Esophagus muscularis mucosa (tissue), 4 donors: Measurements from ENCODE around the gene GAS2L2. TPM values are rescaled to one million over a fixed set of nuclear protein-coding genes. Genes with fewer than 3 reads are reported as not detected.
"Not testable (repeated sequence)": the region's sequence is repeated elsewhere in the genome, so short reads cannot be mapped to it uniquely, and the experiment has no call there.

Source experiments
- DNase-seq: peaks from one replicate; pipeline ENCODE4 v3.0.0-alpha.2; 2017; ENCODE audit errors: extremely low spot score
- H3K27ac ChIP-seq, 4 donors: fragments of 200-600 bp; sonication (generic); replicated peaks in 1 of 4; 1 replicate in 3 of 4; 2 replicates in 1 of 4; pipeline ENCODE4 v1.5.1; 2016 to 2019; ENCODE audit warnings: mild to moderate bottlenecking in 1 of 4
- H3K27me3 ChIP-seq, 4 donors: fragments of 200-600 bp; sonication (generic); one replicate each; pipeline versions ENCODE4 v1.5.1 to v1.6.0; 2016 to 2019
- H3K36me3 ChIP-seq, 4 donors: fragments of 200-600 bp; sonication (generic); one replicate each; pipeline ENCODE4 v1.5.1; 2016 to 2019
- H3K4me1 ChIP-seq, 4 donors: fragments of 200-600 bp; sonication (generic); one replicate each; pipeline ENCODE4 v1.5.1; 2016 to 2019
- H3K4me3 ChIP-seq, 4 donors: fragments of 200-600 bp; sonication (generic); 1 replicate in 2 of 4; 2 replicates in 2 of 4; pipeline ENCODE4 v1.5.1; 2016 to 2019; ENCODE audit warnings: mild to moderate bottlenecking in 4 of 4, moderate library complexity in 1 of 4
- H3K9me3 ChIP-seq, 4 donors: fragments of 200-600 bp; sonication (generic); 1 replicate in 3 of 4; 2 replicates in 1 of 4; pipeline ENCODE4 v1.5.1; 2016 to 2019
- EP300 ChIP-seq: sonication (generic); formaldehyde crosslinking; IDR thresholded peaks from one replicate; pipeline ENCODE4 v1.6.1; 2017; ENCODE audit warnings: antibody characterized with exemption
- POLR2A ChIP-seq: fragments of 450-650 bp; IDR thresholded peaks from one replicate; pipeline ENCODE4 v1.6.1; 2017; ENCODE audit warnings: antibody characterized with exemption, moderate library complexity, mild to moderate bottlenecking, low read depth
- POLR2AphosphoS5 ChIP-seq, 2 donors: sonication (generic); formaldehyde crosslinking; IDR thresholded peaks; one replicate each; pipeline ENCODE4 v1.6.1; 2017; ENCODE audit warnings: antibody characterized with exemption in 2 of 2
- WGBS: methylation state at CpG from one replicate; pipeline ENCODE4 v1.1.5; 2018; 5-methylcytosine and 5-hydroxymethylcytosine counted together
- intact Hi-C: fragments of 100-400 bp; cut with DNase I; formaldehyde crosslinking; loops from one replicate; pipeline ENCODE4 v1.15.1; 2023
- total RNA-seq, 4 donors: library from RNA; depleted of rRNA; stranded (reverse); fragments of >200 nt; gene quantifications; one replicate each; pipeline versions ENCODE4 v1.1.0 to v1.2.1, GENCODE V29; 2016
- TF ChIP-seq, protein P1 (sequence below), 3 experiments: fragments of 200-600 bp in 2 of 3; fragments of 450-650 bp in 1 of 3; sonication (generic) in 2 of 3; IDR thresholded peaks; one replicate each; pipeline ENCODE4 v1.5.1; 2017 to 2019; ENCODE audit warnings: antibody characterized with exemption in 3 of 3, mild to moderate bottlenecking in 2 of 3, moderate library complexity in 1 of 3

The GAS2L2 gene
- total RNA-seq, 4 donors from 2014 or later: 0.42 to 0.80 (median 0.48) TPM

DNA sequence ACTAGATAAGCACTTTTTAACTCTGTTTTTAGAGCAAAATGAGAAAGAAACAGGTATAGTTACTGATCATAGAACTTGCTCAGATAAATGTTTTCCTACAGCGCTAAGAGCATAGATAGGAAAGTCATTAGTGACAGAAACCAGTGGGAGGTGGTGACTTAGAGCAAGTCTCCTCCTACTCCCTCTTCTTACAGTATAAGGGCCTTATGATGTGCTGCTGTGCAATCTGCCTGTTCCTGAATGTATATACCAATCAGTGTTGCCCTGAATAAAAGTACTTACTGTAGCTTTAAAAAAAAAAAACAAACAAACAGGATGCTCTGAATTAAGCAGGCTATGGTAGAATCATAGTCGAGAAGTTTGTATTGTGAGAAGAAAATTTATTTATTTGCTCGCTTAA lies 44.9 kb downstream of the GAS2L2 start:
- DNase-seq: no peak
- no peaks in the 10 kb centered on the region for H3K27me3 ChIP-seq
- no peaks in the 10 kb centered on the region for H3K9me3 ChIP-seq
- TF ChIP-seq EP300 (no peak), POLR2AphosphoS5 (IDR thresholded peaks at IDR 0.05) (no peak), POLR2A (no peak)
- TF ChIP-seq, protein P1, sequence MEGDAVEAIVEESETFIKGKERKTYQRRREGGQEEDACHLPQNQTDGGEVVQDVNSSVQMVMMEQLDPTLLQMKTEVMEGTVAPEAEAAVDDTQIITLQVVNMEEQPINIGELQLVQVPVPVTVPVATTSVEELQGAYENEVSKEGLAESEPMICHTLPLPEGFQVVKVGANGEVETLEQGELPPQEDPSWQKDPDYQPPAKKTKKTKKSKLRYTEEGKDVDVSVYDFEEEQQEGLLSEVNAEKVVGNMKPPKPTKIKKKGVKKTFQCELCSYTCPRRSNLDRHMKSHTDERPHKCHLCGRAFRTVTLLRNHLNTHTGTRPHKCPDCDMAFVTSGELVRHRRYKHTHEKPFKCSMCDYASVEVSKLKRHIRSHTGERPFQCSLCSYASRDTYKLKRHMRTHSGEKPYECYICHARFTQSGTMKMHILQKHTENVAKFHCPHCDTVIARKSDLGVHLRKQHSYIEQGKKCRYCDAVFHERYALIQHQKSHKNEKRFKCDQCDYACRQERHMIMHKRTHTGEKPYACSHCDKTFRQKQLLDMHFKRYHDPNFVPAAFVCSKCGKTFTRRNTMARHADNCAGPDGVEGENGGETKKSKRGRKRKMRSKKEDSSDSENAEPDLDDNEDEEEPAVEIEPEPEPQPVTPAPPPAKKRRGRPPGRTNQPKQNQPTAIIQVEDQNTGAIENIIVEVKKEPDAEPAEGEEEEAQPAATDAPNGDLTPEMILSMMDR (IDR thresholded peaks at IDR 0.05): no peak
- intact Hi-C loops: no loop called here
- no peak overlapping the region for H3K27ac ChIP-seq
- no peak overlapping the region for H3K4me3 ChIP-seq
- H3K36me3 ChIP-seq: peaks cover 0 to 42% (median 25%) of the 10 kb centered on the region in 4 donors
- peaks cover 12 to 49% (median 20%) of the 10 kb centered on the region in 4 donors for H3K4me1 ChIP-seq
- 90% methylated on average over 3 of the region's 3 CpGs for WGBS

DNA sequence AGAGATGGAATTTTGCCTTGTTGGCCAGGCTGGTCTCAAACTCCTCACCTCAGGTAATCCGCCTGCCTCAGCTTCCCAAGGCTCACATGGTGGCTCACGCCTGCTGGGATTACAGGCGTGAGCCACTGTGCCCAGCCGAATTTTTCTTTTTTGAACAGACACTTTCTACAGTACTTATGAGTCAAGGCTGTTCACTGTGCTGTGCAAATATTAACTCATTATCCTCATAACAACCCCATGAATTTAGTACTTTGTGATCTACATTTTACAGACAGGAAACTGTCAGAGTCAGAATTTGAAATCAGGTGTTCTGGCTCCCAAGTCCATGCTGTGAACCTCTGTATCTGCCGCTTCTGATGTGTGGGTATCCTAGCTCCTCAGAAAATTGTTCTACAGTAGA lies 47.3 kb downstream of the GAS2L2 start:
- Histone ChIP-seq H3K4me1 (peaks cover 0 to 30% (median 10%) of the 10 kb centered on the region in 4 donors), H3K27me3 (no peaks in the 10 kb centered on the region), H3K27ac (no peak overlapping the region), H3K36me3 (peaks cover 0 to 22% (median 11%) of the 10 kb centered on the region in 4 donors), H3K4me3 (no peak overlapping the region), H3K9me3 (no peaks in the 10 kb centered on the region)
- no peak for DNase-seq
- TF ChIP-seq, protein P1 (IDR thresholded peaks at IDR 0.05): no peak
- TF ChIP-seq POLR2A (no peak), EP300 (no peak), POLR2AphosphoS5 (IDR thresholded peaks at IDR 0.05) (no peak)
- intact Hi-C loops: no loop called here
- 76% methylated on average over 5 of the region's 5 CpGs for WGBS

DNA sequence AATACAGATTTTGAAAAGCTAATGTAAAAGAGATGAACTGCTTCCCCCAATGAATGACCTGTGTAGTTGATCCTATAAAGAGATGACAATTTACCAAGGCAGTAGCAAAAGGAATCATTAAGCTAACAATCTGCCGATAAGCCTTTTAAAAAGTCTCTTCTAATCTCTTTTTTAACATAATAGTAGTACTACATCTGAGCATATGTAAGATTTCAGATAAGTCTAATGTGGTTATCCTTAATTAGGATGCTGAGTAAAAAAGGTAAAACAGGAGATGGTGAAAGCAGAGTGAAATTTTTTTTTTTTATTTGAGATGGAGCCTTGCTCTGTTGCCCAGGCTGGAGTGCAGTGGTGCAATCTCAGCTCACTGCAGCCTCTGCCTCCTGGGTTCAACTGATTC lies 47.8 kb downstream of the GAS2L2 start:
- DNase-seq: no peak
- H3K27ac ChIP-seq: no peak overlapping the region
- intact Hi-C loops: no loop called here
- peaks cover 0 to 22% (median 10%) of the 10 kb centered on the region in 4 donors for H3K36me3 ChIP-seq
- no peak overlapping the region for H3K4me3 ChIP-seq
- H3K4me1 ChIP-seq: peaks cover 0 to 30% (median 10%) of the 10 kb centered on the region in 4 donors
- H3K27me3 ChIP-seq: no peaks in the 10 kb centered on the region
- no peaks in the 10 kb centered on the region for H3K9me3 ChIP-seq
- TF ChIP-seq, protein P1 (IDR thresholded peaks at IDR 0.05): no peak
- TF ChIP-seq POLR2AphosphoS5 (IDR thresholded peaks at IDR 0.05) (no peak), POLR2A (no peak), EP300 (no peak)
- 100% methylated on average over 1 of the region's 1 CpG for WGBS

DNA sequence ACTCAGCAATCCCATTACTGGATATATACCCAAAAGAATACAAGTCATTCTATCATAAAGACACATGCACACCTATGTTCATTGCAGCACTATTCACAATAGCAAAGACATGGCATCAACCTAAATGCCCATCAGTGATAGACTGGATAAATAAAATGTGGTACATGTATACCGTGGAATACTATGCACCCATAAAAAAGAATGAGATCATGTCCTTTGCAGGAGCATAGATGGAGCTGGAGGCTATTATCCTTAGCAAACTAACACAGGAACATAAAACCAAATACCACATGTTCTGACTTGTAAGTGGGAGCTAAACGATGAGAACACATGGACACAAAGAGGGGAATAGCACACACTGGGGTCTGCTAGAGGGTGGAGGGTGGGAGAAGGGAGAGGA lies 49.7 kb downstream of the GAS2L2 start:
- H3K27me3 ChIP-seq, DNase-seq, H3K9me3 ChIP-seq, H3K27ac ChIP-seq, H3K4me3 ChIP-seq, intact Hi-C loops: not testable (repeated sequence)
- Histone ChIP-seq H3K36me3 (peaks cover 0 to 27% (median 2%) of the 10 kb centered on the region in 4 donors), H3K4me1 (peaks cover 0 to 28% (median 10%) of the 10 kb centered on the region in 4 donors)
- 95% methylated on average over 2 of the region's 2 CpGs for WGBS

DNA sequence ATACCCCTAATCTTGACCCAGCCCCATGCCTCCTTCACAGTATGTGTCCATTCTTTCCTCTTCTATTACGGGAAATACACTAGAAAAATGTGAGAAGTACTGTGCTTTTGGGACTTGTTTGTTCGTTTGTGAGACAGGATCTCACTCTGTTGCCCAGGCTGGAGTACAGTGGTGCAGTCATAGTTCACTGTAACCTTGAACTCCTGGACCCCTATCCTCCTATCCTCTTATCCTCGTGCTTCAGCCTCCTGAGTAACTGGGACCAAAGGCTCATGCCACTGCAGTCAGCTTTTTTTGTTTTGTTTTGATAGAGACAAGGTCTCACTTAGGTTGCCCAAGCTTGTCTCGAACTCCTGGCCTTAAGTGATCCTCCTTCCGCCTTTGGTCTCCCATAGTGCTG lies 51.5 kb downstream of the GAS2L2 start:
- TF ChIP-seq, protein P1 (IDR thresholded peaks at IDR 0.05): no peak
- TF ChIP-seq POLR2A (no peak), POLR2AphosphoS5 (IDR thresholded peaks at IDR 0.05) (no peak), EP300 (no peak)
- Histone ChIP-seq H3K4me1 (peaks cover 0 to 12% (median 4%) of the 10 kb centered on the region in 4 donors), H3K27ac (no peak overlapping the region), H3K27me3 (no peaks in the 10 kb centered on the region), H3K36me3 (peaks cover 0 to 42% (median 3%) of the 10 kb centered on the region in 4 donors), H3K9me3 (no peaks in the 10 kb centered on the region), H3K4me3 (no peak overlapping the region)
- intact Hi-C loops: no loop called here
- 85% methylated on average over 5 of the region's 5 CpGs for WGBS
- DNase-seq: no peak
